Natural killer cell (primary cell): Measurements from ENCODE around the gene LRRC1. TPM values are rescaled to one million over a fixed set of nuclear protein-coding genes. Genes with fewer than 3 reads are reported as not detected.

Source experiments
- ATAC-seq, 3 donors: fragments of 150-1000 bp in 2 of 3; fragments of 200-7000 bp in 1 of 3; cut with Tn5 transposase; 1 replicate in 1 of 3; 2 replicates in 2 of 3; pipeline ENCODE4 v1.10.0; 2021; ENCODE audit warnings: mild to moderate bottlenecking in 2 of 3, moderate library complexity in 2 of 3
- DNase-seq, 2 donors: peaks; one replicate each; pipeline versions ENCODE4 v3.0.0 to v3.0.0-alpha.2; 2013 to 2021; ENCODE audit warnings: mixed read lengths in 1 of 2
- H3K27ac ChIP-seq: one replicate; pipeline ENCODE4 v1.5.1; 2013; ENCODE audit warnings: mild to moderate bottlenecking, low read length
- H3K27me3 ChIP-seq: one replicate; pipeline ENCODE4 v1.6.1; 2013; ENCODE audit warnings: low read length; ENCODE audit not compliant: control insufficient read depth, insufficient read depth
- H3K36me3 ChIP-seq: one replicate; pipeline ENCODE4 v1.6.1; 2013; ENCODE audit warnings: low read length; ENCODE audit not compliant: control insufficient read depth, insufficient read depth
- H3K4me1 ChIP-seq: one replicate; pipeline ENCODE4 v1.6.1; 2013; ENCODE audit warnings: low read length; ENCODE audit not compliant: control insufficient read depth, insufficient read depth
- H3K4me3 ChIP-seq: one replicate; pipeline ENCODE4 v1.5.1; 2013; ENCODE audit warnings: low read length
- H3K9me3 ChIP-seq: one replicate; pipeline ENCODE4 v1.6.1; 2013; ENCODE audit warnings: low read length; ENCODE audit not compliant: control insufficient read depth, insufficient read depth
- H3K27ac Mint-ChIP-seq, 2 donors: one replicate each; pipeline ENCODE4 v1.8.0; 2022; ENCODE audit warnings: mild to moderate bottlenecking in 2 of 2, mixed read lengths in 2 of 2, moderate library complexity in 1 of 2
- H3K27me3 Mint-ChIP-seq, 2 donors: one replicate each; pipeline ENCODE4 v1.8.0; 2022; ENCODE audit warnings: low read depth in 2 of 2, mixed read lengths in 2 of 2
- H3K36me3 Mint-ChIP-seq: one replicate; pipeline ENCODE4 v1.8.0; 2022; ENCODE audit warnings: mixed read lengths
- H3K4me1 Mint-ChIP-seq, 2 donors: one replicate each; pipeline ENCODE4 v1.8.0; 2022; ENCODE audit warnings: mixed read lengths in 2 of 2
- H3K4me3 Mint-ChIP-seq: one replicate; pipeline ENCODE4 v1.8.0; 2022; ENCODE audit warnings: mild to moderate bottlenecking, moderate library complexity, mixed read lengths
- H3K9me3 Mint-ChIP-seq, 2 donors: one replicate each; pipeline ENCODE4 v1.8.0; 2022; ENCODE audit warnings: mixed read lengths in 2 of 2
- CTCF ChIP-seq: fragments of 200-600 bp; IDR thresholded peaks from one replicate; pipeline ENCODE4 v1.8.0; 2022; ENCODE audit warnings: antibody characterized with exemption
- WGBS: methylation state at CpG from one replicate; pipeline ENCODE4 v1.1.7; 2013; ENCODE audit warnings: missing lambda C conversion rate; ENCODE audit not compliant: insufficient coverage; 5-methylcytosine and 5-hydroxymethylcytosine counted together
- intact Hi-C: fragments of 100-400 bp; cut with micrococcal nuclease; formaldehyde crosslinking; loops from one replicate; pipeline ENCODE4 v1.14.2; 2022
- total RNA-seq, 4 donors: library from RNA; stranded (reverse); fragments of 120-200 nt in 1 of 4; gene quantifications; one replicate each; pipeline versions ENCODE4 v1.2.3 to v1.2.4, GENCODE V29; 2013 to 2022

Gene LRRC1
- total RNA-seq, 3 donors from 2014 or later (not counting 1 experiment from before 2014, with no cell fraction given): 2.0 to 5.6 (median 3.7) TPM

- Mint-ChIP-seq H3K9me3 (no peaks in the 10 kb centered on the region), H3K4me3 (no peak overlapping the region), H3K27me3 (no peaks in the 10 kb centered on the region), H3K36me3 (no peaks in the 10 kb centered on the region), H3K27ac (no peak overlapping the region), H3K4me1 (no peaks in the 10 kb centered on the region)
- H3K27ac ChIP-seq: no peak overlapping the region
- DNase-seq: no peak
- no peaks in the 10 kb centered on the region for H3K4me1 ChIP-seq
- H3K27me3 ChIP-seq: no peaks in the 10 kb centered on the region
- no peak for TF ChIP-seq CTCF
- H3K36me3 ChIP-seq: no peaks in the 10 kb centered on the region
- ATAC-seq: no peak
- intact Hi-C loops: no loop called here
- no peaks in the 10 kb centered on the region for H3K9me3 ChIP-seq
- H3K4me3 ChIP-seq: no peak overlapping the region
These were observed 13.6 kb downstream of the LRRC1 start for GRCh38 chr6:53808302-53808881.

DNA sequence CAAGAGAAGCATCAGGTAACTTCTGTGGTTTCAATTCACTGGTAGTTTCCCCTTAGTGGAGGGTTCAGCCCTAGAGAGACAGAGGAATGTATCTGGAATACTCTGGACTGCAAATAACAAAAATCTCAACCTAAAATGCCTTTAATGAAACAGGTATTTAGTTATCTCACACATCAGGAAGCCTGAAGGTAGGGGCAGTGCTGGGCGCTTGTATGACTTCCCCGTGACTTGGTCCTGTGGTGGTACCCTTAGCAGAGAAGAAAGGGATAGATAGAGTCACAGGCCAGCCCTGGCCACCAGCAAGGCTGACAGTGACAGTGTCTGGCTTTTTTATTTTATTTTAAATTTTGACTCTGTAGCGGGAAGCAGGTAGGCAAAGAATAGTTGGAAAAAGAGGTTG, 14.9 kb downstream of the LRRC1 start:
- intact Hi-C loops: no loop called here

GRCh38 chr6:53811082-53811481, 16.3 kb downstream of the LRRC1 start:
- H3K36me3 Mint-ChIP-seq: no peaks in the 10 kb centered on the region
- intact Hi-C loops: no loop called here
- no peaks in the 10 kb centered on the region for H3K4me1 Mint-ChIP-seq
- TF ChIP-seq CTCF: no peak
- WGBS: 45% methylated on average over 3 of the region's 4 CpGs
- Histone ChIP-seq H3K27me3 (no peaks in the 10 kb centered on the region), H3K27ac (no peak overlapping the region), H3K36me3 (no peaks in the 10 kb centered on the region), H3K9me3 (no peaks in the 10 kb centered on the region), H3K4me1 (no peaks in the 10 kb centered on the region), H3K4me3 (no peak overlapping the region)
- H3K4me3 Mint-ChIP-seq: no peak overlapping the region
- H3K27me3 Mint-ChIP-seq: no peaks in the 10 kb centered on the region
- no peaks in the 10 kb centered on the region for H3K9me3 Mint-ChIP-seq
- H3K27ac Mint-ChIP-seq: no peak overlapping the region
- ATAC-seq (no peak), DNase-seq (no peak)

More for the DNA sequence above, 14.9 kb downstream of the LRRC1 start:
- TF ChIP-seq CTCF: no peak
- no peaks in the 10 kb centered on the region for H3K27me3 Mint-ChIP-seq
- no peak overlapping the region for H3K27ac Mint-ChIP-seq
- no peak overlapping the region for H3K4me3 Mint-ChIP-seq
- Histone ChIP-seq H3K9me3 (no peaks in the 10 kb centered on the region), H3K4me1 (no peaks in the 10 kb centered on the region), H3K4me3 (no peak overlapping the region), H3K27ac (no peak overlapping the region), H3K36me3 (no peaks in the 10 kb centered on the region), H3K27me3 (no peaks in the 10 kb centered on the region)
- H3K36me3 Mint-ChIP-seq: no peaks in the 10 kb centered on the region
- WGBS: 97% methylated on average over 3 of the region's 3 CpGs
- H3K4me1 Mint-ChIP-seq: no peaks in the 10 kb centered on the region
- H3K9me3 Mint-ChIP-seq: no peaks in the 10 kb centered on the region
- DNase-seq: no peak
- ATAC-seq: no peak

GRCh38 chr6:53811746-53812145, 16.9 kb downstream of the LRRC1 start:
- 92% methylated on average over 5 of the region's 5 CpGs for WGBS
- Mint-ChIP-seq H3K4me1 (no peaks in the 10 kb centered on the region), H3K4me3 (no peak overlapping the region), H3K36me3 (no peaks in the 10 kb centered on the region), H3K27ac (no peak overlapping the region), H3K9me3 (no peaks in the 10 kb centered on the region), H3K27me3 (no peaks in the 10 kb centered on the region)
- H3K36me3 ChIP-seq: no peaks in the 10 kb centered on the region
- no peak overlapping the region for H3K4me3 ChIP-seq
- no peaks in the 10 kb centered on the region for H3K27me3 ChIP-seq
- intact Hi-C loops: no loop called here
- no peak for TF ChIP-seq CTCF
- H3K9me3 ChIP-seq: no peaks in the 10 kb centered on the region
- H3K27ac ChIP-seq: no peak overlapping the region
- no peak for DNase-seq
- H3K4me1 ChIP-seq: no peaks in the 10 kb centered on the region
- no peak for ATAC-seq
